ENCODE results near the gene PTGES2.

Gene PTGES2

DNA sequence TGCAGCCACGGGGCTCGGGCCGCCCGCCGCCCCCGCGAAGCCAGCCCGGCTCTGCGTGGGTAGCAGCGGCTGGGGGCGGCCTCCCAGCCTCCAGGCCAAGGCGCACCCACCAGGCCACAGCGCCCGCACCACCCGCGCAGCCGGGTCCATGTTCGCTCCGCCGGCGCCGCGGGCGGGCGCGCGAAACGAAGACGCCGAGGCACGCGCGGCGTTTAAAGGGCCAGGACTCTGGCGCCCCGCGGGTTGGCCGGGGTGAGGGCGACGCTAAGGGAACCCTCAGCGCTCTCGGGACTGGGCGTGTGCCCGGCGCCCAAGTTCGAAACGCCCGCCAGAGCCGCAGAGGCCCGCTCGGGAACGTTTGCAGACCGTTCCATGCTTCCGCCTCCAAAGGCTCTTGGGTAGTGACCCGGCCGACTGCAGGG is at the start of gene PTGES2:
TSS of gene PTGES2 (minus strand) at position 162 of the 422 bp plus-strand sequence. CDS start at position 150, 12 bp downstream.
- DNase-seq (ENCODE audit: low read depth): peak; percentile 57

DNA sequence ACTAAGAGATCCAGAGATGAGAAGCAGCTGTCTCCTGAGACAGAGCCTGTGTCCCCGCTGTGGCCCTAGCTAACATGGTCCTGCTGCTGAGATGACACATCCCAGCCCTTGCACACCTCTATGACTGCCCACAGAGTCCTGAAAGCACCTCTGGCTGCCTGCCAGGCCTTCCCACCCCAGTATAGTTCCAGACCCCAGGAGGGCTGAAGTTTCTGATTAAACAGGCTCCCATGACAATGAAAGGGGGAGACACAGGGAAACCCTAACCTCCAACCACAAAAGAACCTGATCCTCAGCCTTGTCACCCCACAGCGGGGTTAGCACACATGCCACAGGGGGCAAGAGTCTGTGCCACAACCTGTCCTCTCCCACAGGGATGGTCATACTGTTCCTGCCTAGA is 48.2 kb upstream of the PTGES2 start:
- no peak for DNase-seq (ENCODE audit: low read depth)

GRCh38 chr9:128175102-128175563 is 47.6 kb upstream of the PTGES2 start:
- no peak for DNase-seq (ENCODE audit: low read depth)

DNA sequence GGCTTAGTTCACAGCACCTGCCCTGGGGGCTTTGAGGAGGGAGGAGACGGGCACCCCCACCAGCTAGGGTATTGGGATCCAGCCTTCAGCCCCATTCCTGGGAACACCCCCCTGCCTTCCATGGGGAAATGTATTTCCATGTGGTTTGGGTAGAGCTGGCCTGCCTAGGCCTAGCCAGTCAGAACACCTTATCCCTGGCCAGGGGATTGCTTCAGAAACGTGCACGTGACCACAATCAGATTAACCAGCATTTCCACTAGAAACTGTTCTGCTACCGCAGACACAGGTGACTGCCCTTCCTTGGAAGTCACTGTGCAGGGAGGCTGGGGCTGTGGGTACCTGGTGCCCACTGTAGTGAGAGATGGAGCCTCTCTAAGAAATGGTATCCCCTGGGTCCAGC is 46.5 kb upstream of the PTGES2 start:
- no peak for DNase-seq (ENCODE audit: low read depth)

GRCh38 chr9:128169925-128170324 is 42.4 kb upstream of the PTGES2 start:
- DNase-seq (ENCODE audit: low read depth): no peak

DNA sequence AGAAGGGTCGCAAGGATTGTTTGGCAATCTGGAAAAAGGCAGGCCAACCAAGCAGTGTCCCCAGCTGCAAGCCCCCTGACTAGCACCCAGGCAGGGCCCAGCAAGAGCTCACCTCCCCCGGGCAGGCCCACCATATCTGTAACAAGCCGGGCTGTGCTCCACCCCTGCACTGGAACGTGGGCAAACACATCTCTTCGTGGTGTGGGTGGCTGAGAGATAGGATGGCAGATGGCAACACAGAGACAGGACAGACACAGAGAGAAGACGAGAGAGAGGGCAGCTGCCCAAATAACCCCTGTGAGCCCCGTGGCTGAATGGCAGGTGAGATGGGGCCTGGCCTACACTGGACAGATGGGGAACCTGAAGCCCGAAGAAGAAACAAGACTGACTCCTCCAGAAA is 42.0 kb upstream of the PTGES2 start:
- DNase-seq (ENCODE audit: low read depth): no peak

- no peak for DNase-seq (ENCODE audit: low read depth)
Observed at GRCh38 chr9:128168731-128169308, 41.3 kb upstream of the PTGES2 start.

DNA sequence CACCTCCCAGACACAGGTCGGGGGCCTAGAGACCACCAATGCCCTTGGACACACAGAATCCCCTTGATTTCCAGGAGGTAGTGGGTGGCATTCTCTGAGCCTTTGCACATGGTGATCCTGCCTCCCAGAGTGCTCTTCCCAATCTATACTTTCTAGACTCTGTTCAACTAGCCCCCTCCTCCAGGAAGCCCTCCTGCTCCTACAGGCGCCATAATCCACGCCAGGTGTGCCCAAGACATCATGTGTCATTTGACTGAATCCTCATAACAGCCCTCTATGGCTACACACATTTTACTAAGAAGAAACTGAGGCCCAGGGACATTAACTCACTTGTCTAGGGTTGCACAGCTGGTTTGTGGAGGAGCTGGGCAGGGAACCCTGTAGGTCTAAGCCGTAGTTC is 39.7 kb upstream of the PTGES2 start:
- no peak for DNase-seq (ENCODE audit: low read depth)

DNA sequence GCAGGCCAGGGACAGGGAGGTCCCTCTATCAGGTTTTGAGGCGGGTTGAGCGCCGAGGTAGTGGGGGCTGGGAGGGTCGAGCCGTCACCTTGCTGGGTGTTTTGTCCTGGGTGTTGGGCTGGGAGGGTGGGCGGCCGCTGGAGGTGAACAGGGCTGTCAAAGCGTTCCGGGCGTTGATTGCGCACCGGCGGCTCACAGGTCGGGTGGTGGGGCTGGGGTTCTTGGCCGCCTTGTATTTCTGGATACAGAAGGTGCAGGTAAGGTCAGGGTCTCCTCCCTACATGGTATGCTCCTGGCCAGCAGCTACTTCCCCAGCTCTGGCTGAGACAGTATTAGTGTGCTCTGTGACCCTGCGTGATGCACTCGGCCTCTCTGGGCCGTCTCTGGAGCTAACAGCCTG is 38.6 kb upstream of the PTGES2 start:
- DNase-seq (ENCODE audit: low read depth): no peak

DNA sequence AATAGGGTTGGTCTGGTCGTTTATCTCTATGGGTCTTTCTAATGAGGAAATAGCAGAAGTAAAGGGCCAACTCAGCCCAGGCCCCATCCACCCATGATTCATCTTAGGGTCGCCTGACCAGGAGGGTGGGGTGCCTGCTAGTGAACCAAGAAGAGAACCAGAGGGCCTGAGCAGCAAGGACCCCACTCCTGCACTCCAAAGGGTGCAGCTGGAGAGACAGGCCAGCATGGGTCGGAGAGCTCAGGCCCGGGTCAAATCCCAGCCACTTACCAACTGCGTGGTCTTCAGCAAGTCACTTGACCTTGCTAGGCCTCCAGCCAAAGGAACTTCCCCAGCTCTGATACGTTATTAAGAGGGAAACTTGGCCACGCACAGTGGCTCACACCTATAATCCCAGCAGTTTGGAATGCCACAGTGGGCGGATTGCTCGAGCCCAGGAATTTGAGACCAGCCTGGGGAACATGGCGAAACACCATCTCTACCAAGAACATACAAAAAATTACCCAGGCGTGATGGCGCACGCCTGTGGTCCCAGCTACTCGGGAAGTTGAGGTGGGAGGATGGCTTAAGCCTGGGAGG is 36.9 kb upstream of the PTGES2 start:
- no peak for DNase-seq (ENCODE audit: low read depth)

- DNase-seq (ENCODE audit: low read depth): no peak
Observed at GRCh38 chr9:128163523-128164306, 36.2 kb upstream of the PTGES2 start.

- no peak for DNase-seq (ENCODE audit: low read depth)
Observed at GRCh38 chr9:128163027-128163515, 35.5 kb upstream of the PTGES2 start.

DNA sequence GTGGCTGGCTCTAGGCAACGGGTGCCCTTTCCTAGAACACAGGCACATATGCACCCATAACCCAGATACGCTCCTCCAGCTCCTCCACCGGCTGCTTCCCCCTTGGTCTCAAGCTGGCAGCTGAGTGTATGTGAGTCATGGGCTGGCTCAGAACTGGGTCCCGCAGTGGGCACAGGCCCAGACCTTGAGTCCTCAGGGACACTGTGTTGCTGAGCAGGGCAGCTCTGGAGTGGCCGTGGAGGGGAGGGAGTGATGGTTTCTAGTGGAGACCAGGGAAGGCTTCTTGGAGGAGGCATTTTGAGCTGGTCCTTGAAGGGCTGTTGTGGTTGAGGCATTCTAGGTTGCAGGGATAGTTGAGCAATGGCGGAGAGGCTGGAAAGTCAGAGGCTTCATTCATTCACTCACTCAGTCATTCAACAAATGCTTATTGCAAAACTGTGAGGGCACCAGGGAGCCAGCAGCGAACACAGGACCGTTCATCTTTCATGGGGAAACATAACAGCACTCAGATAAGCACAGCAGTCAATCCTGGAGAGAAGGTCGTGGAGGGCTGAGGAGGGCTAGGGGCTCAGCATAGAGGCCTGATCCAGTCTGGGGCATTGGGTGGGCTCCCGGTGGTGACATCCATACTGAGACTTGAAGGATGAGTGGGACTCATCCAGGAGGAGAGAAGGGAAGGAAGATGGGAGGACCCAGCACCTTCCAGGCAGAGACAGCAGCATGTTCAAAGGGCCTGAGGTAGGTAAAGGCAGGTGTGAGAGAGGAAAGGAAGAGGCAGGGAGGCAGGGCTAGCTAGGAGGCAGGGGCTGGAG is 34.9 kb upstream of the PTGES2 start:
- DNase-seq (ENCODE audit: low read depth): no peak

GRCh38 chr9:128161215-128161902 is 33.8 kb upstream of the PTGES2 start:
- no peak for DNase-seq (ENCODE audit: low read depth)

- DNase-seq (ENCODE audit: low read depth): peak; percentile 29
Observed at GRCh38 chr9:128160603-128160987, 33.1 kb upstream of the PTGES2 start.

- peak; percentile 87 for DNase-seq (ENCODE audit: low read depth)
Observed at GRCh38 chr9:128159784-128160602, 32.5 kb upstream of the PTGES2 start, which contains the start of gene BBLN. Gene BBLN, plus strand, starts transcription at chr9:128160265. Its CDS starts 143 bp downstream, at chr9:128160408.

DNA sequence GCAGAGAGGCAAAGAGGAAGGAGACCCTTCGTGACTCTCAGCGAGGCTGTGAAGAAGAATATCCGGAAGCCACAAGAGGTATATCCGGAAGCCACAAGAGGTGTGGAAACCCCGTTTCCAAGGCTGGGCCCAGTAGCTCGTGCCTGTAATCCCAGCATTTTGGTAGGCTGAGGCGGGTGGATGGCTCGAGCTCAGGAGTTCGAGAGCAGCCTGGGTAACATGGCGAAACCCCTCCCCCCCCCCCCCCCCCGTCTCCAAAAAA is 31.9 kb upstream of the PTGES2 start:
- no peak for DNase-seq (ENCODE audit: low read depth)

DNA sequence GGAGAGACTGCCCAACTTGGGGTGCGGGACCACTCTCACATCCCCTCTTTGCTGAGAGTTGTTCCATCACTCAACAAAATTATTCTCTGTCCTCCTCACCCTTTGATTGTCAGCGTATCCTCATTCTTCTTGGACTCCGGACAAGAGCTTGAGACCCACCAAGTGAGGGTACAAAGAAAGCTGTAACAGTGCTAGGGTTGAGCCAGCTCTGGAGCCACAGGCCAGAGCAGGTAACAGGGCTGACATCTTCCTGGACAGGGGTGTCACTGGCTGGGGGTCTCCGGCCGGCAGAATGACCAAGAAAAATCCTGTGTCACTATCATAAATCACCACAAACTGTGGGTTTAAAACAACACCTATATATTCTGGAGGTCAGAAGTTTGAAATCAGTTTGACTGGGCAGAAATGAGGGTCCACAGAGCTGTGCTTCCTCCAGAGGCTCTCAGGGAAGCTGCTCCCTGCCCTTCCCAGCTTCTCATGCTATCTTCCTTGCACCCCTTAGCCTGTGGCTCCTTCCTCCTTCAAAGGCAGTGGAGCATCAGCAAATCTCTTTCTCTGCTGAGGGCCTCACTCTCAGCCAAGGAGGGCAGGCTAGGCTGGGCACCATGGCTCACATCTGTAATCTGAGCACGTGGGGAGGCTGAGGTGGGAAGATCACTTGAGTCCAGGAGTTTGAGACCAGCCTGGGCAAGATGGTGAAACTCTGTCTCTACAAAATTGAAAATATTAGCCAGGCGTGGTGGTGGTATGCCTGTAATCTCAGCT is 28.4 kb upstream of the PTGES2 start:
- no peak for DNase-seq (ENCODE audit: low read depth)

DNA sequence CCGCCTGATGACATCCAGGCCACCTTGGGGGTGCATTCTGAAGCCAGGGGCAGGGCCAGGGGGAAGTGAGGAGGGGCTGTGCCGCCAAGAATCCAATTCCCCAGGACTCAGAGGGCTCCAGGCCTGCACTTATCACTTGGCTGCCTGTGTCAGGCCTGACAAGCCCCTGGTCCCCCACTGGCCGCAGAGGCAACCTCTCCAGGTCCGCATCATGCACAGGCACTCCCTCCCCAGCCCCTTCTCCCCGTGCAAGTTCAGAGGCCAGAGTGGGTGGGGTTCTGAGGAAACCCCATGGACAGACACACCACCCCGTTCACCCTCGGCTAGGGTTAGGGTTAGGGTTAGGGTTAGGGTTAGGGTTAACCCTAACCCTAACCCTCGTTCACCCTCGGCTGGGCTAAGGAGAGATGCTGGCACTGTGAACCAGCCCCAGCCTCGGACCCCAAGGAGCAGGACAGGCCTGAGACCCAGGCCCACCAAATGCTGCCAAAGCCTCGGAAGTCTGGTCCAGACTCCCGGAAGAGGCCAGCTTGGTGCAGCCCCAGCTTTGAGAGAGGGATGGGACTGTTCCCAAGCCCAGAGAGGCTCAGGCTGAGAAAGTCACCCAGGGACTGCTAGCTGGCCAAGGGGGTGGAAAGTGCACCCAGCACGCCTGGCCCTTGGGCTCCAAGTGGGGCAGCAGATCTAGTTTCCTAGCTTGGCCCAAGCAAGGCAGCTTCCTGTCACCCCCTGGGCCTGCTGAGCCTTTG is 26.6 kb upstream of the PTGES2 start:
- DNase-seq (ENCODE audit: low read depth): no peak

All from stimulated activated CD8-positive, alpha-beta memory T cell treated with anti-CD3 and anti-CD28 coated beads, Interleukin-7, amount 100 ng/mL, for 24 hours (primary cell).